Measurements from ENCODE around the gene RANGRF.

Gene RANGRF

DNA sequence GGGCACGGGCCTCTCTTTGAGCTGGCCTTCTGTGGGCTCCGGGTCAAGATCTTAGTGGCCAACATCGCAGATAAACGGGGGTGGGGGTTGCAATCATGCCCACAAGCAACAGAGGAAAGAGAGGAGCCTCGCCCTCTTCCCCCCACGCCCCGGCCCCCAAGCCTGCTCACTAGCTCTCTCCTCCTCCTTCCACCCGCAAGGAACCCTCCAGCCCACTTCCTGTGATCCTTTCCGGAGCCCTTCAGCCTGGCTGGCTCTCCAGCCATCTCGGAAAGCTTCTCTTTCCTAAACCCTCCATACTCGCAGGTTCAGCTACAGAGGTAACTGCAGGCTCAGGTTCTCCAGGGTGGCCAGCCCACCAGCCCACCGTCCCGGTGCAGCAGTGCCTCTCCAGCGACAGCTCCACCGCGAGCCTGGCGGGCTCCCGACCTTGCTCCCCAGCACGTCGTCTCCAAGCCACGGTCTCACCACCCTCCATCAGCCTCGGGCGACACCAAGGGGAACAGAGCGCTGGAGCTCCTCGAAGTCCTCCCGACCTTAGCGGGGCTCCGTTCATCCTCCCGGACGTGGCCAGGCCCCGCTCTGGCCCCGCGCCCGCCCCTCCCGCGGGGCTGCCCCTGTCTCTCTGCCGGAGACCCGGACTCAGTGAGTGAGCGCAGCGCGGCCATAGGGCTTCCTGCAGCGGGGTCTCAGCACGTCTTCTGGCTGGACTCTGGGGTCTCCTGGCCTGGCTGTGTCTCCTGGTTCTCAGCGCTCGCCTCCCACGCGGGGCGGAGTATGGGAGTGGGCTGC lies 38.2 kb downstream of the RANGRF start:
- H3K27ac ChIP-seq, result no peak overlapping the region
- TF ChIP-seq ZFX (IDR thresholded peaks at IDR 0.05), result no peak
- TF ChIP-seq CTCF (conservative IDR thresholded peaks at IDR 0.05), result no peak

- H3K27ac ChIP-seq, result no peak overlapping the region
- TF ChIP-seq ZFX (IDR thresholded peaks at IDR 0.05) (no peak), CTCF (conservative IDR thresholded peaks at IDR 0.05) (no peak)
Observed at GRCh38 chr17:8327303-8327649, 38.8 kb downstream of the RANGRF start.

- peak overlapping the region; percentile 45 for H3K27ac ChIP-seq
- TF ChIP-seq ZFX (IDR thresholded peaks at IDR 0.05) (no peak), CTCF (conservative IDR thresholded peaks at IDR 0.05) (no peak)
Observed at GRCh38 chr17:8332128-8332527, 43.7 kb downstream of the RANGRF start.

DNA sequence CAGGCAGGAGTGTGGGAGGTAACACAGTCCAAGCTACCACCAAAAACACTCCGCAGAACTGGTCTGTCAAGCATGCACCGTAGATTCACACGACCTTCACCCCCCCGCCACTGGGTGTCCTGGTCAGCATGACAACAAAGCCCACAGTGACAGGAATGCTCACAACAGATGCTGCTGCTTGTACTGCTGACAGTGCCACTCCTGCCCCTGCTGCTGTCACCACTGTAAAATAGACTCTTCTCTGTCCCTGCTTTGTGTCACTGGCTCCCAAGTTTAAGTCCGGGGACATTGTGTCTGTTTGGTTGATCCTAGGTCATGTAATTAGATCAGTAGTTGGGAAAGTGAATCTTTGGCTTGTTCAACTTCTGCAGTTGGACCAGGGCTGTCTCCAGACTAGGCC lies 44.2 kb downstream of the RANGRF start:
- peak overlapping the region; percentile 45 for H3K27ac ChIP-seq
- TF ChIP-seq CTCF (conservative IDR thresholded peaks at IDR 0.05), result no peak; the same call in 1 of the 2 replicates
- TF ChIP-seq ZFX (IDR thresholded peaks at IDR 0.05), result no peak

GRCh38 chr17:8333281-8333680 lies 44.8 kb downstream of the RANGRF start:
- H3K27ac ChIP-seq, result peak overlapping the region; percentile 45
- TF ChIP-seq CTCF (conservative IDR thresholded peaks at IDR 0.05) (no peak), ZFX (IDR thresholded peaks at IDR 0.05) (no peak)

GRCh38 chr17:8337802-8338752 lies 49.6 kb downstream of the RANGRF start:
- no peak overlapping the region for H3K27ac ChIP-seq
- no peak for TF ChIP-seq CTCF (conservative IDR thresholded peaks at IDR 0.05)
- TF ChIP-seq ZFX (IDR thresholded peaks at IDR 0.05), result no peak

- no peak for TF ChIP-seq CTCF (conservative IDR thresholded peaks at IDR 0.05)
- no peak for TF ChIP-seq ZFX (IDR thresholded peaks at IDR 0.05)
- no peak overlapping the region for H3K27ac ChIP-seq
Observed at GRCh38 chr17:8338753-8339140, 50.3 kb downstream of the RANGRF start.
